Measurements from ENCODE around the gene CEBPZOS.

The CEBPZOS gene

DNA sequence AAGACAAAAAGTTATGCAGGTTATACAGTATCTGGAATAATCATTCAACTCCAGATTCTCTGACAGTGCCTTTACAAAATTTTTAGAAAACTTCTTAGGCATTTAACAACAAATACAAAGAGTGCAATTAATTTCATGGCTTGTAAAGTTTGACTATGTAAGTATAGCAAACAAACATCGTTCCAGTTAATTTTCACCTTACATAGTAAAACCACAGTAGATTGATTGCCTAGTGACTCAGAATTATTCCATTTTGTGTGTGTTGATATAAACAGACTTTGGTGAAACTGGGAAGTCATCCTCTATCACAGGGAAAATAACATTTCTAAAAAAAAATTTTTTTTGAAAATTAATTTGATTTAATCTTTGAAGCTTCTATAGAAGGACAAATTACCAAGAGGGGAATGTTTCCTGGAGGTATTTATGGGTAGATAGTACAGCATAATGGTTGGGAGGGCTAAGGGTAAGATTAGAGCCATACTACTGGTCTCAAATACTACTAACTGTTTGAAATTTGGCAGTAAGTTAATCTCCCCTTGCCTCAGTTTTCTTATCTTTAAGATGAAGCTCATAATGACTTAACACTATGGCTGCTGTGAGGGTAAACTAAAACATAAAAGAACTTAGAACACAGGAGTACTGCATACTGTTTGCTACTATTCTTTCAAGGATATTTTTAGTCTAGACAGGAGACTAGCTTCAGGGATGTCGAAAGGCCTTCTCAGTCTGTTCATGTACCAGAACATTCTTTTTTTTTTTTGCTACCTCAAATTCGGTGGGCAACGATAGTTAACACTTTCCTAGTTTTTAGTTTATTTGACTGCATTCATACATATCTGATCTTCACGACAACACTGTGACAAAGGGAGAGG, 54.8 kb downstream of the CEBPZOS start:
- DNase-seq (ENCODE audit: low read depth, low spot score): no peak
- no peak overlapping the region for H3K4me3 ChIP-seq (ENCODE audit: low read depth, low read length)
- TF ChIP-seq, protein P1, sequence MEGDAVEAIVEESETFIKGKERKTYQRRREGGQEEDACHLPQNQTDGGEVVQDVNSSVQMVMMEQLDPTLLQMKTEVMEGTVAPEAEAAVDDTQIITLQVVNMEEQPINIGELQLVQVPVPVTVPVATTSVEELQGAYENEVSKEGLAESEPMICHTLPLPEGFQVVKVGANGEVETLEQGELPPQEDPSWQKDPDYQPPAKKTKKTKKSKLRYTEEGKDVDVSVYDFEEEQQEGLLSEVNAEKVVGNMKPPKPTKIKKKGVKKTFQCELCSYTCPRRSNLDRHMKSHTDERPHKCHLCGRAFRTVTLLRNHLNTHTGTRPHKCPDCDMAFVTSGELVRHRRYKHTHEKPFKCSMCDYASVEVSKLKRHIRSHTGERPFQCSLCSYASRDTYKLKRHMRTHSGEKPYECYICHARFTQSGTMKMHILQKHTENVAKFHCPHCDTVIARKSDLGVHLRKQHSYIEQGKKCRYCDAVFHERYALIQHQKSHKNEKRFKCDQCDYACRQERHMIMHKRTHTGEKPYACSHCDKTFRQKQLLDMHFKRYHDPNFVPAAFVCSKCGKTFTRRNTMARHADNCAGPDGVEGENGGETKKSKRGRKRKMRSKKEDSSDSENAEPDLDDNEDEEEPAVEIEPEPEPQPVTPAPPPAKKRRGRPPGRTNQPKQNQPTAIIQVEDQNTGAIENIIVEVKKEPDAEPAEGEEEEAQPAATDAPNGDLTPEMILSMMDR (IDR thresholded peaks at IDR 0.05; ENCODE audit: low read depth, low read length): no peak
- in situ Hi-C loops (cut with HindIII; ENCODE audit: low sequenced_read_pairs): no loop called here
